ENCODE results near the gene GSTP1.
"Not testable (repeated sequence)": the region's sequence is repeated elsewhere in the genome, so short reads cannot be mapped to it uniquely, and the experiment has no call there.

The GSTP1 gene

GRCh38 chr11:67600324-67601029 is 16.9 kb downstream of the GSTP1 start:
- Histone ChIP-seq H3K23ac (ENCODE audit: low read length in 2 of 2) (no peak overlapping the region), H3K79me1 (replicated peaks; ENCODE audit: low read length, poor library complexity, severe bottlenecking) (no peaks in the 10 kb centered on the region), H3K4me2 (ENCODE audit: low read length, poor library complexity, severe bottlenecking) (no peak overlapping the region), H2BK5ac (ENCODE audit: low read depth, low read length, poor library complexity, severe bottlenecking) (no peak overlapping the region), H2AK5ac (ENCODE audit: low read length, severe bottlenecking) (no peak overlapping the region), H3K9me3 (ENCODE audit: control insufficient read depth, low read length) (peaks cover 7% of the 10 kb centered on the region), H2BK120ac (ENCODE audit: low read depth, low read length) (no peak overlapping the region), H3K4me1 (ENCODE audit: control insufficient read depth, insufficient read depth, low read depth, low read length) (no peaks in the 10 kb centered on the region), H3K27me3 (ENCODE audit: control insufficient read depth in 1 of 2, insufficient read depth in 1 of 2, low read length in 2 of 2) (peaks cover 12 to 23% of the 10 kb centered on the region in 2 experiments), H3K18ac (ENCODE audit: low read depth in 1 of 2, low read length in 2 of 2) (no peak overlapping the region), H4K91ac (ENCODE audit: low read length) (no peak overlapping the region), H3K9ac (ENCODE audit: low read length) (no peak overlapping the region), H3K36me3 (ENCODE audit: control insufficient read depth in 1 of 2, insufficient read depth in 2 of 2, low read depth in 1 of 2, low read length in 2 of 2) (no peaks in the 10 kb centered on the region), H2BK15ac (ENCODE audit: low read depth, poor library complexity, severe bottlenecking) (no peak overlapping the region), H2BK12ac (ENCODE audit: low read length in 2 of 2) (no peak overlapping the region), H3K4ac (ENCODE audit: low read depth in 1 of 2, low read length in 2 of 2) (no peak overlapping the region), H2AFZ (ENCODE audit: low read depth, low read length) (no peak overlapping the region), H3K14ac (ENCODE audit: low read length in 2 of 2) (no peak overlapping the region), H3K27ac (ENCODE audit: low read length, poor library complexity, severe bottlenecking) (no peak overlapping the region), H3K4me3 (ENCODE audit: insufficient read depth in 1 of 2, low read depth in 1 of 2, low read length in 2 of 2) (no peak overlapping the region), H4K8ac (ENCODE audit: low read length) (no peak overlapping the region)
- DNase-seq = no peak
- 61% methylated on average over 7 of the region's 7 CpGs for WGBS

DNA sequence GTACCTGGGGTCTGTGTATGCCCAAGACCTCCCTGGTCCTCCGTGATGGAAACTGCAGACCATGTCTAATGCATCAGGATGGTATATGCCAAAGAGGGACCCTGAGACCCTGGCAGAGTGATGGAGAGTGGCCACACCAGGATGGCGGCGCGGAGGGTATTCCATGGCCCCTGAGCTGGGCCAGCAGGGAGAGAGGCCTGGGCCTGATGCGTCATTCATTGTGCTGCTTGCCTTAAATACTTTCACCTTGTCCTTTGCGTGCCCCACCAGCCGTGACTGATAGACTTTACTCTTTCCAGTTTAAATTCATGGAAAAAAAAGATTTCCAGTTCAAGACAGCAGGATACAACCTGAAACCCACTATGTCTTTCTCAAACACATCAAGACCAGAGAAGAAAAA is 17.5 kb downstream of the GSTP1 start:
- H3K9ac ChIP-seq (ENCODE audit: low read length) = no peak overlapping the region
- no peak for DNase-seq
- no peak overlapping the region for H2BK15ac ChIP-seq (ENCODE audit: low read depth, poor library complexity, severe bottlenecking)
- H3K4me3 ChIP-seq (ENCODE audit: insufficient read depth in 1 of 2, low read depth in 1 of 2, low read length in 2 of 2) = no peak overlapping the region
- no peak overlapping the region for H2AK5ac ChIP-seq (ENCODE audit: low read length, severe bottlenecking)
- H3K14ac ChIP-seq (ENCODE audit: low read length in 2 of 2) = no peak overlapping the region
- H3K79me1 ChIP-seq (replicated peaks; ENCODE audit: low read length, poor library complexity, severe bottlenecking) = no peaks in the 10 kb centered on the region
- no peak overlapping the region for H4K91ac ChIP-seq (ENCODE audit: low read length)
- no peak overlapping the region for H3K27ac ChIP-seq (ENCODE audit: low read length, poor library complexity, severe bottlenecking)
- no peak overlapping the region for H4K8ac ChIP-seq (ENCODE audit: low read length)
- no peak overlapping the region for H2AFZ ChIP-seq (ENCODE audit: low read depth, low read length)
- peak overlapping the region in 1 of 2 experiments; percentile 13 for H3K4ac ChIP-seq (ENCODE audit: low read depth in 1 of 2, low read length in 2 of 2)
- H3K18ac ChIP-seq (ENCODE audit: low read depth in 1 of 2, low read length in 2 of 2) = no peak overlapping the region
- H3K36me3 ChIP-seq (ENCODE audit: control insufficient read depth in 1 of 2, insufficient read depth in 2 of 2, low read depth in 1 of 2, low read length in 2 of 2) = no peaks in the 10 kb centered on the region
- H3K4me2 ChIP-seq (ENCODE audit: low read length, poor library complexity, severe bottlenecking) = no peak overlapping the region
- peaks cover under 1% of the 10 kb centered on the region for H3K4me1 ChIP-seq (ENCODE audit: control insufficient read depth, insufficient read depth, low read depth, low read length)
- H2BK120ac ChIP-seq (ENCODE audit: low read depth, low read length) = no peak overlapping the region
- peaks cover 7% of the 10 kb centered on the region for H3K9me3 ChIP-seq (ENCODE audit: control insufficient read depth, low read length)
- H3K23ac ChIP-seq (ENCODE audit: low read length in 2 of 2) = no peak overlapping the region
- H2BK5ac ChIP-seq (ENCODE audit: low read depth, low read length, poor library complexity, severe bottlenecking) = no peak overlapping the region
- peaks cover 12 to 23% of the 10 kb centered on the region in 2 experiments for H3K27me3 ChIP-seq (ENCODE audit: control insufficient read depth in 1 of 2, insufficient read depth in 1 of 2, low read length in 2 of 2)
- 97% methylated on average over 7 of the region's 7 CpGs for whole genome bisulfite sequencing
- H2BK12ac ChIP-seq (ENCODE audit: low read length in 2 of 2) = no peak overlapping the region

DNA sequence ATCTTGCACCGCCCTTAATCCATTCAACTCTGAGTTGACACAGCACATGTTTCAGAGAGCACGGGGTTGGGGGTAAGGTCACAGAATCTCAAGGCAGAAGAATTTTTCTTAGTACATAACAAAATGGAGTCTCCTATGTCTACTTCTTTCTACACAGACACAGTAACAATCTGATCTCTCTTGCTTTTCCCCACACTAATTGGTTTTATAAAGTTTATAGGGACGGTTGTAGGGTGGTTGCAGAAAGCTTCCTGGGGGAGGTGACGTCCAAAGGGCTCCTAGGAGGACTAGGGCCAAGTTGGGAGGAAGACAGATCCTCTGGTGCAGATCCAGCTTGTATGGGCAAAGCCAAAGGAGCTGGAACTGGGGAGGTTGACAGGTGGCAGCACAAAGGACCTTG is 20.5 kb downstream of the GSTP1 start:
- not testable (repeated sequence) for H2AFZ ChIP-seq (ENCODE audit: low read depth, low read length); H4K8ac ChIP-seq (ENCODE audit: low read length); H2AK5ac ChIP-seq (ENCODE audit: low read length, severe bottlenecking); H2BK12ac ChIP-seq (ENCODE audit: low read length in 2 of 2); H2BK5ac ChIP-seq (ENCODE audit: low read depth, low read length, poor library complexity, severe bottlenecking); H3K9me3 ChIP-seq (ENCODE audit: control insufficient read depth, low read length); H3K14ac ChIP-seq (ENCODE audit: low read length in 2 of 2); H3K23ac ChIP-seq (ENCODE audit: low read length in 2 of 2); H3K4me2 ChIP-seq (ENCODE audit: low read length, poor library complexity, severe bottlenecking); H4K91ac ChIP-seq (ENCODE audit: low read length); H3K18ac ChIP-seq (ENCODE audit: low read depth in 1 of 2, low read length in 2 of 2); H2BK15ac ChIP-seq (ENCODE audit: low read depth, poor library complexity, severe bottlenecking); H3K27ac ChIP-seq (ENCODE audit: low read length, poor library complexity, severe bottlenecking); H3K4me3 ChIP-seq (ENCODE audit: insufficient read depth in 1 of 2, low read depth in 1 of 2, low read length in 2 of 2); H3K4ac ChIP-seq (ENCODE audit: low read depth in 1 of 2, low read length in 2 of 2); H3K4me1 ChIP-seq (ENCODE audit: control insufficient read depth, insufficient read depth, low read depth, low read length); H3K9ac ChIP-seq (ENCODE audit: low read length); H2BK120ac ChIP-seq (ENCODE audit: low read depth, low read length); DNase-seq; H3K36me3 ChIP-seq (ENCODE audit: control insufficient read depth in 1 of 2, insufficient read depth in 2 of 2, low read depth in 1 of 2, low read length in 2 of 2)
- peaks cover 12 to 18% of the 10 kb centered on the region in 2 experiments for H3K27me3 ChIP-seq (ENCODE audit: control insufficient read depth in 1 of 2, insufficient read depth in 1 of 2, low read length in 2 of 2)
- H3K79me1 ChIP-seq (replicated peaks; ENCODE audit: low read length, poor library complexity, severe bottlenecking) = peaks cover 20% of the 10 kb centered on the region
- 57% methylated on average over 2 of the region's 4 CpGs for WGBS

DNA sequence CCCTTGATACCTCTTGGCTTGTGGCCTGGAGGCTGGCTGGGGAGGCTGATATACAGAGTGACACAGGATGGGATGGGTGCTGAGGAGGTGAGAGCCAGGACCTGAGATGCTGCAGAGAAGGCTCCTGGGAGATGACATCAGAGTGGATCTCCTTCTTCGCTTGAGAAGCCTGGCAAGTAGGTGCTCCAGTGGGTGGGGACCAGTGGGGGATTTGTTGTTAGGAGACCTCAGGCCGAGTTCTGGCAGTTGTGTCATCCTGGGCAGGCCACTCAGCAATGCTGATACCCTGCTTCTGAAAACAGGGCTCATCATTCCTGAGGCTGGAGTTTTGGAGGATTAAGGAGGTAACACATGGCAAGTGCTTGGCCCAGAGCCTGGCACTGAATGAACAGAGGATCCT is 21.2 kb downstream of the GSTP1 start:
- no peak overlapping the region for H2AFZ ChIP-seq (ENCODE audit: low read depth, low read length)

More for the DNA sequence above, 21.2 kb downstream of the GSTP1 start:
- Histone ChIP-seq H3K4me1 (ENCODE audit: control insufficient read depth, insufficient read depth, low read depth, low read length) (peaks cover 10% of the 10 kb centered on the region), H3K36me3 (ENCODE audit: control insufficient read depth in 1 of 2, insufficient read depth in 2 of 2, low read depth in 1 of 2, low read length in 2 of 2) (peaks cover 11 to 16% of the 10 kb centered on the region in 2 experiments), H2BK5ac (ENCODE audit: low read depth, low read length, poor library complexity, severe bottlenecking) (no peak overlapping the region), H3K9me3 (ENCODE audit: control insufficient read depth, low read length) (peaks cover 3% of the 10 kb centered on the region), H4K8ac (ENCODE audit: low read length) (no peak overlapping the region), H2AK5ac (ENCODE audit: low read length, severe bottlenecking) (no peak overlapping the region), H3K4me3 (ENCODE audit: insufficient read depth in 1 of 2, low read depth in 1 of 2, low read length in 2 of 2) (no peak overlapping the region), H3K79me1 (replicated peaks; ENCODE audit: low read length, poor library complexity, severe bottlenecking) (peaks cover 23% of the 10 kb centered on the region), H3K23ac (ENCODE audit: low read length in 2 of 2) (no peak overlapping the region), H3K14ac (ENCODE audit: low read length in 2 of 2) (no peak overlapping the region), H2BK15ac (ENCODE audit: low read depth, poor library complexity, severe bottlenecking) (no peak overlapping the region), H2BK120ac (ENCODE audit: low read depth, low read length) (no peak overlapping the region), H3K9ac (ENCODE audit: low read length) (no peak overlapping the region), H2BK12ac (ENCODE audit: low read length in 2 of 2) (no peak overlapping the region), H3K4me2 (ENCODE audit: low read length, poor library complexity, severe bottlenecking) (no peak overlapping the region), H3K27ac (ENCODE audit: low read length, poor library complexity, severe bottlenecking) (no peak overlapping the region), H3K4ac (ENCODE audit: low read depth in 1 of 2, low read length in 2 of 2) (no peak overlapping the region), H3K18ac (ENCODE audit: low read depth in 1 of 2, low read length in 2 of 2) (no peak overlapping the region), H4K91ac (ENCODE audit: low read length) (no peak overlapping the region), H3K27me3 (ENCODE audit: control insufficient read depth in 1 of 2, insufficient read depth in 1 of 2, low read length in 2 of 2) (peaks cover 12% of the 10 kb centered on the region in 2 experiments)
- 78% methylated on average over 2 of the region's 2 CpGs for WGBS
- DNase-seq = no peak
